Fibroblast of skin of right quadriceps (primary cell): ENCODE measurements around the gene PRKN.

ENCODE experiments used
- DNase-seq: peaks from one replicate; pipeline ENCODE4 v3.0.0-alpha.2; 2013

Gene PRKN

DNA sequence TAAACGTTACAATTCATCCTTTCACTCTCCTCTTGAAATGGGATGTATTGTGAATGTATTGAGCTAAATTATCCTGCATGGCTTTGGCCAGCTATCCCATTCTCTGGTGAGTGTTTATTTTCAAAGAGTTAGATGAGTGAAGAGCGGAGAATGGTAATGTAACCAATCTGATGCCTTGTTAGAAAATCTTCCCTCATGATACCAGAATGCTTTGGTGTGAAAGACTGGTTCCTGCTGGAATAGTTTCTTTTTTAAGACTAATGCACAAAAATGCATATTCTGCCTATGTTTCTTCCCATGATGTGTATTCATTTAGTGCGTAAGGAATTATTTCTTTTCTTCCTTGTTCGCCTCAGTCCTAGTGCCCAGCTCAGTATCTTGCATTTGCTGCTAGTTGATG lies 506.7 kb downstream of the PRKN start:
- DNase-seq = no peak

DNA sequence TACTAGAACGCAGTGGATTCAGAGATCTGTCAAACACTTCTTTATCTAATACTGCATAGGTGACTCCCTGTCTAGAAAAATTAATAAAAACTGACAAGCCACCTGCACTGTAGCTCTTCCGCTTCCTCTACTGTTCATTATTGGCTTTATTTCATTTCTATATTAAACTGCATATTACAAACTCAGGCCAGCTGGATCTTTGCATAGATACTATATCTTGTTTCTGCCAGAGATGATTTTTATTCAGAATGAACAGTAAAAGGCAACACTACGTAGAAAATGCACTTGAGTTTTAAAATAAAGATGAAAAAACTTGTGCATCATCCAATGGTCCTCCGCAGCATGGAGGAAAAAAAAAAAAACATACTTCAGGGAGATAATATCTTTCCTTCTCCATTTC lies 508.3 kb downstream of the PRKN start:
- DNase-seq = no peak

GRCh38 chr6:162217811-162218493 lies 509.6 kb downstream of the PRKN start:
- no peak for DNase-seq

DNA sequence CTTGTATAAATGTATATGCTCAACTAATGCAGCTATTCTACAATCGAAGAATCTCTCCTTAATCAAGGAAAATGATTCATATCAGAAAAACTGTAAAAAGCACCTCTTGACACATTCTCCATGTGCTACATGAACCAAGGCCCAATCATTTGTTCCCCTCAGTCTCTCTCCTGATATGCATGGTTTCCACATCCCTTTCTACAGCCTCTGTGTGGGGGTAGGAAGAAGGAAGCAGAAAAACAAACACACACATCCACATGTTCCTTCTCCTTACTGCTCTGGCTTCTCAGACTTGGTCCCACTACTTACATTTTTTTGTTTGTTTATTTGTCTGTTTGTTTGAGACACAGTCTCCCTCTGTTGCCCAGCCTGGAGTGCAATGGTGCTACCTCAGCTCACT lies 510.5 kb downstream of the PRKN start:
- DNase-seq = no peak

DNA sequence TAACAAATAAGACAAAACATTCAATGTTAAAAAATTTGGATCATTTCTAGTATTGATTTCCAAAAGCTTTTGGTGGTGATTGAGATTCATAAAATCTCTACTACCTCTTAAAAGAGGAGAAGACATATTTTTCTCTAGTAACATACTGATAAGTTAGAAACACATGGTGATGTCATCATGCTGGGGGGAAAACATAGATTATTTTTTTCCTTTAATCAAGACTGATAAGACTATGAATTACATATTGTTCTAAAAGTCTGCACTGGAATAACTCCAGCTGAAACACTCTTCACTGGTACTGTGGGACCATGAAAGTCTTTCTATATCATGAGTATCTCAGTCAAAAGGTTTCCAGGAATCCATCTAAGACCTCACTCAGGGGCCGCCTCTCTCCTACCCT lies 515.8 kb downstream of the PRKN start:
- DNase-seq = no peak

DNA sequence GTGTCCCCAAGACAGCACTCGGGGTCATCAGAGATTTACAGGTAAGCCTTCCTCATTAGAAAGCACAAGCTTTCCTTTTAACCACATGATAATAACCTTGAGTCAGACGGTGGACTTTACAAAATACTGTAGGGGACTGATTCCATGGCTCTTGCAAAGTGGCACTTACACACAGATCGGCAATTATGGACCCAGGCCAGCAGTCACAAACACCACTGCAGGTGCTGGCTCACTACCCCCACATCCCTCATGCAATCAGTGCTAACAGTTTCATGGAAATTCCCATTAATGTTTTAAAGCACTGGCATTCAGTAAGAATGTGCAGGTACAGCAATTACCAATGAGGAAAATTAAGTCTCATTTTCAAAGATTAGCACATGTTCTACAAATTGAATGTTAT lies 516.5 kb downstream of the PRKN start:
- no peak for DNase-seq

DNA sequence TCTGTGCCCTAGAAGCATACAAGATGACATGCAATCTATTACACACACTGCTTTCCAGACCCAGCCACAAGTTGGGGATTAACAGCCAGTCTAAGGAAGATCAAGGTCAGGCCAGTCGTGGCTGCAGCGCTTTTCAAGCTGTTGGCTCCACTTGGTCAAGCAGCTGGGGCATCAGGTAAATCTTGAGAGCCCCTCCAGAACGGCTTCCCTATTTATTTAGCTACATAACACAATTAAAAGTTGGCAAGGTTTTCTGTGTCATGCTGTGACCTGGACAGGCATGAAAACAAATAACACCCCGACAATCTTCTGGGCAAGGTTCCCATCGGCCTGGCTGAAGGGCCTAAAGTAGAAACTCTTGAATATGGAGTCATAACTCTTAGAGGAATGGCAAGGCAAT lies 524.3 kb downstream of the PRKN start:
- no peak for DNase-seq

DNA sequence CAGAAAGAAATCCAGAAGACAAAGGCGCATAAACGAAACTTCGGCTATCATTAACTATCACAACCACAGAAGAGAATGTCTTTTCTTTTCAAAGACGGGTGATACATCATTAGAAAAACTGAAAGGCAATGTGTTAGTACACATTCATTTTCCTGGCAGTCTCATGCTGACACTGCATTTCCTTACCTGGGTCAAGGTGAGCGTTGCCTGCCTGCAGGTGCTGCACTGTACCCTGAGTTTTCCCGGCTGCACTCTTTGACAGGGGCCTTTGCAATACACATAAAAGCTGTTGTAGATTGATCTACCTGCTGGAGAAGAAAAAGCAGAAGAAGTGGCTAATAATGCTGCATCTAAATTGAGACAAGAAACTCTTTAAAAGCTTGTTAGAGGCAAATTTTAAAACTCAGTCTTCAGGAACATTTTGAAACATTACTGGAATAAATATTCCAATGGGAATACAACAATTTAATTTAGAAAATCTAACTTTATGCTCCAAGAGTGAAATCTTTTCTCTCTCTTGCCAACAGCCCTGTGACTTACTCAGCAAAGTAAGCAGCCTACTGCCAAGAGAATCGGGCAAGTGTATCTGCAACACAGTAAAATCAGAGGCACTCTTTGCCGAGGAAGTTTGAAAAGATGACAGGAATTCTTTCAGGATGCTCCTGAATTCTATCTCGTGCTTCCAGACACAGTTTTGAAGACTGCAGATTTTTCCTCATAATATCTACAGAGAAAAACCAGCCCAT lies 526.4 kb downstream of the PRKN start:
- no peak for DNase-seq

DNA sequence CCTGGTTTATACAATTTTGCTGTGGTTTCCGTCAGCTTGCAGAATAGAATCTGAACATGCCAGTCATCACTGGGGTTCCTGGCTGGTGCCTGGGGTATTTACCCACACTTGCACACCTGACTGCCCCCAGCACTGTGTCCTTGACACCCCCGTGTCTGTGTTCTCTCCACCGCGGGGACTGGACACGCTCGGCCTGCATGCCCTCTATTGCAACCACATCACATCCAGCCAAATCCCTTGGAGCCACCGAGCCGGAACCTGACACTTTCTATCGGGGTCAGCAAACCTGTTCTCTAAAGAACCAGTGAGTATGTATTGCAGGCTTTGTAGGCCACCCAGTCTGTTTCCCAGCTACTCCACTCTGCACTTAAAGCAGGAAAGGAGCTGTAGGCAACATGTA lies 527.5 kb downstream of the PRKN start:
- no peak for DNase-seq

- no peak for DNase-seq
Observed at GRCh38 chr6:162198925-162199324, 528.6 kb downstream of the PRKN start.

DNA sequence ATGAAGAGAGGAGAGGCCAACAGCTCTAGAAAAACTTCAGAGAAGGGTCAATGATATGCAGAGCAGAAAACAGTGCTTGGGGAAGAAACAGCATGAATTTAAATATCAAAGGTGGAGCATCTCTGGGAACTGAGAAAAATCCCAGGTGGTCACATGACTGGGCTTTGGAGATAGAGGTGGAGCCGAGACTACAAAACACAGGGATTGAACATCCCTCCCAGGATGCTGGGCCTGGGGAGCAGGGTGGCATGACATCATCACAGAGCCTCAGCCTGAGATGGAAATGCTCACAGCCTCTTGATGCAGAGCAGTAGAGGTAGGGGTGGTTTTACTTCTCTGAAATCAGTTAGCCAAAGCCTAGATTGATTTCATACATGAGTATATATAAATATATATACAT lies 529.5 kb downstream of the PRKN start:
- no peak for DNase-seq

- no peak for DNase-seq
Observed at GRCh38 chr6:162195441-162195840, 532.1 kb downstream of the PRKN start.

GRCh38 chr6:162190981-162191380 lies 536.6 kb downstream of the PRKN start:
- no peak for DNase-seq

DNA sequence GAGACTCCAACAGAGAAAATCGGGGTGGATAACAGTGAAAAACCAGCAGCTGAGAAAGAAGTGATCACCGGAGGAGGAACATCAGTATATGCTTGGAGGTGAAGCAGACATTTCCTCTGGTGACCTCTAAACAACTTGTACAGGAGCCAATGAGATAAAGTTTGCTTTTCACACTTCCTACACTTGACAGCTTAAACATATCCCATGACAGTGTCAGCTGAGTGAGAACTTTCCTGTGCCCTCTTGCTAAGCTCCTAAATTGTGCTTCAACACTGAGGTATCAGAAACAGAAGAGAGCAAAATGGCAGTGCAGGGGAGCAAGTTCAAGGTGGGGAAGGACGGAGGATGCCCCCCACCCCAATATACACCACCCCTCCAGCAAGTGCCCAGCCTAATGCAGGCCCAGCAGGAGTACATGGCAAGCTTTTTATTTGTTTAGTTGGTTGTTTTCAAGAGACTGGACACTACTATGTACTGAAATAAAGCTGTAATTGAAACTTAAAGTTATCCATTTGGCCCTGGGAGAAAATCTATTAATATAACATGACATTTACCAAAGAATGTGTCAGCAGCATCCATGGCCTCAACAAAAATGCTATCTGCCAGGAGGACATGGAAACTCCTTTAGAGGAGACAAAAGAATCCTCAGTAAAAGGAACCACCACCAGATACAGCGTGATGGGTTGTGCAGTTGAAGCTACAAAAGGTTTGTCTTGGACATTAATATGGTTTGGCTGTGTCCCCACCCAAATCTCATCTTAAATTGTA lies 540.2 kb downstream of the PRKN start:
- no peak for DNase-seq

- no peak for DNase-seq
Observed at GRCh38 chr6:162184465-162184864, 543.1 kb downstream of the PRKN start.

- peak; percentile 14 for DNase-seq
Observed at GRCh38 chr6:162181741-162182401, 545.7 kb downstream of the PRKN start.

DNA sequence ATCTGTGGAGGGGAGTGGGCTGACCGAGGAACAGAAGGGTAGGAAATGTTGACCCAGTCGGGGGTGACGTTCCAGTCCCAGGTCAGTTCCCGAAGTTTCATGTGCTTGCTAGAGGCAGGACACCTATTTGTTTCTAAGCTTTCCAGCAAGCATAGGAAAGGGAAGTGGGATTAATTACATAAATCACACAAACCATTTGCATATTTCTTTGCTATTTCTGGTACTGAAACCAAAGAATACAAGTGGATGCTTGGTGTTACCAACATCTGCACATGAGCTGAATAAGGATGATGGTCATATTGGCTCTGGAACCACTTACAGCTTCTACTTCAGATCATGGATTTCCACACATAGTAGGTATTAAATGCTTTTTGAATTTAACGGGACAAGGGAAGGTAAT lies 546.5 kb downstream of the PRKN start:
- DNase-seq = no peak

DNA sequence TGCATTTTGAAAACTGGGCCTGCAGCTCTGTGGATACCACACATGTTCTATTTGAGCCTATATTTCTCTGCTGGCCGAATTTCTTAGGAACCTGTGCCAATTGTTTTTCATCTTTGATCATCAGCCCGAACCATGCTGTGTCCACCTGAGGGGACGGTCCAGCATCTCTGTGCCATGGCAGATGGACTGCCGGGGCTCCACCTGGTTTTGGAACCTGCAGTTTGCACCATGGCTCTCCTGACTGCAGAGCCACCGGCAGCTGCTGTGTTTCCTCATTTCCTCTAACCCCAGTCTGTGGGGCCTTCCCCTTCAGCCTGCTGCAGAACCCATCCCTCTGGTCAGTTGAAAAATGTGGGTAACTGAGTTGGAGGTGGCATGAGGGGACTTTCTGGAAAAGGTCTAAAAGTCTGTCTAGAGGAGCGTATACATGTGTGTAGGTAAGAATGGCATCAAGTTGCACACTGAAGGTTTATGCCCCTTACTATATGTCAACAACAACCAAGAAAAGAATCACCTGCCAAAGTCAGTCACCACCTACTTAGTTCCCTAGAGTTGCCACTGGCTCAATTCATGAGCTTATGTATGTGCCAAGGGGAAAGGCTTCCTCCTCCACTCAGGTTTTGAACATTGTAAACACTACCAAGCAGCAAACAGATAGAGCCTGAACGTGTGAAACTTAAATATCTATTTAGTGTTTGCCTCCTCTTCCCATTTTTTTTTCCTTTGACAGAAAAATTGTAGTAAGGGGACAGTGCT lies 548.2 kb downstream of the PRKN start:
- no peak for DNase-seq

GRCh38 chr6:162178666-162179065 lies 548.9 kb downstream of the PRKN start:
- DNase-seq = no peak

GRCh38 chr6:162178266-162178665 lies 549.3 kb downstream of the PRKN start:
- no peak for DNase-seq

GRCh38 chr6:162177746-162178145 lies 549.8 kb downstream of the PRKN start:
- peak; percentile 10 for DNase-seq

GRCh38 chr6:162173466-162173865 lies 554.1 kb downstream of the PRKN start:
- DNase-seq = no peak

DNA sequence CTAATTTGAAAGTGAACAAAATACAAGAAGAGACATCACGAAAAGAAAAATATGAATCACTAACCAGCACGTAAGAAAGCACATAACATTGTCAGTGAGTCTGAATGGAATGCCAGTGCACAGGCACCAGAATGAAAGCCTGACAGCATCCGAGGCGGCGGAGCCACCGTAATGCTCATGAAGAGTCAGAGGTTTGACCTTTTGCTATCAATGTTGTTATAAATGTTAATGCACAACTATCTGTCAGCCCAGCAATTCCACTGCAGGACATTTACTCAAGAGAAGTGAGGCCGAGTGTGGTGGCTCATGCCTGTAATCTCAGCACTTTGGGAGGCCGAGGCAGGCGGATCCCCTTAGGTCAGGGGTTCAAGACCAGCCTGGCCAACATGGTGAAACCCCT lies 562.1 kb downstream of the PRKN start:
- DNase-seq = no peak
